ENCODE data around the gene IMPG2.

Gene IMPG2

GRCh38 chr3:101217472-101218245 is 102.7 kb downstream of the IMPG2 start:
- no peak overlapping the region for H3K27ac ChIP-seq
- TF ChIP-seq CTCF (conservative IDR thresholded peaks at IDR 0.05), result no peak

DNA sequence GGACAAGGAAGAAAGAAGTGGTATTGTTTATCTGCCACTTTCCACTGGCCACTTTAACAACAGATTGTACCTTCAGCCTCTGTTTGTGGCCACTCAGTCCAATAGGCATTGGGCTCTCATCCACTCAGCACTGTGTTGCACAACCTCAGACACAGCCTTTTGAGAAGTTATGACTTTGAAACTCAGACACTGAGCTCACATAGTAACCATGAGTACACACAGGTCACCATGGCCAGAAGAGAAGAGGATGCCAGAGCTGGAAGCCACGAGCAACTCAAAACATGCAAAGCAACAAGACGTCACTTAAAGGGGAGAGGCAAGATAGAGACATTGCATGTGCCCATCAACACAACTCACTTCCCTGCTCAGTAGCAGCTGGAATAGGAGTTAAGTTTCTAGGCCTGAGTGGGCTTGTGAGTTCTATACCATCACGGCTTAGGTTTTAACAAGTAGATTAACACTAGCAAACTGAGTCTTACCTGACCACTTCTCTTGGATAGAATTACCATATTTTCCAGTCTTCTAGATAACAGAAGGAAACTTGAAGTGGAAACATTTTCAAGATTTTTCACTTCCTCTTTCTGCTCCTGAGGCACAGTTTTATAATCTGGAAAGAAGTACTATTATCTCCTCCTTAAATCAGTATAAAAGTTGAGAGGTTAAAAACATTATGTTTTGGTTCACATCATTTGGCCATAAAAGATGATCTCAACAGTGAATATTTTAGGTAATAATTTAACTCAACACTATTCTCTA is 103.5 kb downstream of the IMPG2 start:
- H3K27ac ChIP-seq, result no peak overlapping the region
- TF ChIP-seq ZFX (IDR thresholded peaks at IDR 0.05) (no peak), CTCF (conservative IDR thresholded peaks at IDR 0.05) (no peak)

- no peak overlapping the region for H3K27ac ChIP-seq
- no peak for TF ChIP-seq ZFX (IDR thresholded peaks at IDR 0.05)
- no peak for TF ChIP-seq CTCF (conservative IDR thresholded peaks at IDR 0.05)
Observed at GRCh38 chr3:101212730-101213129, 107.6 kb downstream of the IMPG2 start.

GRCh38 chr3:101204246-101204645 is 116.1 kb downstream of the IMPG2 start:
- no peak overlapping the region for H3K27ac ChIP-seq
- no peak for TF ChIP-seq ZFX (IDR thresholded peaks at IDR 0.05)
- no peak for TF ChIP-seq CTCF (conservative IDR thresholded peaks at IDR 0.05)

DNA sequence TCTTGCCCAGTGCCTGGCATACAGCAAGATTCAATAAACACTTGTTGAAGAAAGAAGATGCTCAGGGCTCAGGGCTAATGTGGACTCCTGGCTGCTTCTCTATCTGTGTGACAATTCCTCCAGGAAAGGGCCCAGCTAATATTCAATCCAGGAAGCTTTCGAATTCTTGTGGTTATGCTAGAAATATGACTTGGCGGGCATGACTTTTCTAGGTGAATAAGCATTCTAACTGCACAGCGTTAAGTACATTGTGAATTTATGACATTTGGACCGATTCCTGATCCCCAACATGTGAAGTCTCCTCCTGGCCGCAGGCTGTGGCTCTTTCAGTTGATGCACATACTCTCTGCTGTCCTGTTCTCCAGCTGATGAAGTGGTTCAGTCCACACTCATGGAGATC is 117.0 kb downstream of the IMPG2 start:
- no peak overlapping the region for H3K27ac ChIP-seq
- TF ChIP-seq ZFX (IDR thresholded peaks at IDR 0.05) (no peak), CTCF (conservative IDR thresholded peaks at IDR 0.05) (no peak)

GRCh38 chr3:101202640-101203039 is 117.7 kb downstream of the IMPG2 start:
- no peak overlapping the region for H3K27ac ChIP-seq
- no peak for TF ChIP-seq CTCF (conservative IDR thresholded peaks at IDR 0.05)

GRCh38 chr3:101200461-101200860 is 119.9 kb downstream of the IMPG2 start:
- no peak overlapping the region for H3K27ac ChIP-seq
- no peak for TF ChIP-seq ZFX (IDR thresholded peaks at IDR 0.05)
- TF ChIP-seq CTCF (conservative IDR thresholded peaks at IDR 0.05), result no peak
